Mesenchymal stem cell (in vitro differentiated cells and primary cell): Measurements from ENCODE around the gene FGFRL1. TPM values are rescaled to one million over a fixed set of nuclear protein-coding genes. Genes with fewer than 3 reads are reported as not detected.

ENCODE experiments used
- DNase-seq: peaks from one replicate; pipeline ENCODE4 v3.0.0-alpha.2; 2013
- H2AFZ ChIP-seq: one replicate; pipeline ENCODE4 v1.6.1; 2013; ENCODE audit warnings: low read depth, mild to moderate bottlenecking, control low read depth, inconsistent platforms, low read length, moderate library complexity
- H2AK5ac ChIP-seq: 2 replicates; pipeline ENCODE4 v1.6.1; 2013; ENCODE audit warnings: low read length, moderate library complexity, mild to moderate bottlenecking, inconsistent platforms; ENCODE audit not compliant: severe bottlenecking
- H2BK120ac ChIP-seq: one replicate; pipeline ENCODE4 v1.6.1; 2013; ENCODE audit warnings: low read depth, mild to moderate bottlenecking, inconsistent platforms, low read length, moderate library complexity
- H2BK12ac ChIP-seq, 2 experiments: one replicate each; pipeline ENCODE4 v1.6.1; 2013; ENCODE audit warnings: inconsistent platforms in 2 of 2, low read length in 2 of 2, mild to moderate bottlenecking in 2 of 2, moderate library complexity in 2 of 2, control low read depth in 1 of 2
- H2BK15ac ChIP-seq: one replicate; pipeline ENCODE4 v1.6.1; 2013; ENCODE audit warnings: mild to moderate bottlenecking, low read depth, inconsistent platforms; ENCODE audit not compliant: poor library complexity, severe bottlenecking
- H2BK5ac ChIP-seq: 2 replicates; pipeline ENCODE4 v1.6.1; 2013; ENCODE audit warnings: low read depth, mild to moderate bottlenecking, low read length, control low read depth, inconsistent platforms; ENCODE audit not compliant: poor library complexity, severe bottlenecking
- H3K14ac ChIP-seq, 2 experiments: one replicate each; pipeline ENCODE4 v1.6.1; 2013; ENCODE audit warnings: inconsistent platforms in 2 of 2, low read length in 2 of 2, control low read depth in 1 of 2, mild to moderate bottlenecking in 1 of 2, moderate library complexity in 1 of 2
- H3K18ac ChIP-seq, 2 experiments: one replicate each; pipeline ENCODE4 v1.6.1; 2013; ENCODE audit warnings: inconsistent platforms in 2 of 2, low read length in 2 of 2, control low read depth in 1 of 2, low read depth in 1 of 2, mild to moderate bottlenecking in 1 of 2
- H3K23ac ChIP-seq, 2 experiments: one replicate each; pipeline ENCODE4 v1.6.1; 2013; ENCODE audit warnings: inconsistent platforms in 2 of 2, low read length in 2 of 2, mild to moderate bottlenecking in 2 of 2, moderate library complexity in 2 of 2, control low read depth in 1 of 2
- H3K27ac ChIP-seq: 2 replicates; pipeline ENCODE4 v1.5.1; 2013; ENCODE audit warnings: mild to moderate bottlenecking, moderate library complexity, low read length, control low read depth, inconsistent platforms; ENCODE audit not compliant: poor library complexity, severe bottlenecking
- H3K27me3 ChIP-seq, 2 experiments: 2 replicates each; pipeline versions ENCODE4 v1.6.1 to v1.7.0; 2013; ENCODE audit warnings: low read length in 2 of 2, mild to moderate bottlenecking in 2 of 2, moderate library complexity in 2 of 2, control low read depth in 1 of 2, inconsistent platforms in 1 of 2; ENCODE audit not compliant: control insufficient read depth in 1 of 2, insufficient read depth in 1 of 2
- H3K36me3 ChIP-seq, 2 experiments: 2 replicates each; pipeline versions ENCODE4 v1.6.1 to v1.7.0; 2013; ENCODE audit warnings: low read length in 2 of 2, control low read depth in 1 of 2, inconsistent platforms in 1 of 2, low read depth in 1 of 2, mild to moderate bottlenecking in 1 of 2; ENCODE audit not compliant: insufficient read depth in 2 of 2, control insufficient read depth in 1 of 2
- H3K4ac ChIP-seq, 2 experiments: one replicate each; pipeline ENCODE4 v1.6.1; 2013; ENCODE audit warnings: inconsistent platforms in 2 of 2, low read length in 2 of 2, mild to moderate bottlenecking in 2 of 2, moderate library complexity in 2 of 2, control low read depth in 1 of 2, low read depth in 1 of 2
- H3K4me1 ChIP-seq: 2 replicates; pipeline ENCODE4 v1.6.1; 2013; ENCODE audit warnings: low read depth, low read length, control low read depth; ENCODE audit not compliant: control insufficient read depth, insufficient read depth
- H3K4me2 ChIP-seq: 2 replicates; pipeline ENCODE4 v1.6.1; 2013; ENCODE audit warnings: low read length, mild to moderate bottlenecking, inconsistent platforms; ENCODE audit not compliant: poor library complexity, severe bottlenecking
- H3K4me3 ChIP-seq, 2 experiments: 2 replicates each; pipeline versions ENCODE4 v1.5.1 to v1.7.0; 2013; ENCODE audit warnings: low read length in 2 of 2, mild to moderate bottlenecking in 2 of 2, control low read depth in 1 of 2, low read depth in 1 of 2; ENCODE audit not compliant: insufficient read depth in 1 of 2
- H3K79me1 ChIP-seq: replicated peaks from 2 replicates; pipeline ENCODE4 v1.6.1; 2013; ENCODE audit warnings: mild to moderate bottlenecking, control low read depth, low read length, inconsistent platforms; ENCODE audit not compliant: poor library complexity, severe bottlenecking
- H3K9ac ChIP-seq: 2 replicates; pipeline ENCODE4 v1.7.0; 2013; ENCODE audit warnings: mild to moderate bottlenecking, low read length, moderate library complexity
- H3K9me3 ChIP-seq: 2 replicates; pipeline ENCODE4 v1.7.0; 2013; ENCODE audit warnings: mild to moderate bottlenecking, low read length; ENCODE audit not compliant: control insufficient read depth
- H4K8ac ChIP-seq: one replicate; pipeline ENCODE4 v1.6.1; 2013; ENCODE audit warnings: inconsistent platforms, mild to moderate bottlenecking, low read length, moderate library complexity
- H4K91ac ChIP-seq: one replicate; pipeline ENCODE4 v1.6.1; 2013; ENCODE audit warnings: mild to moderate bottlenecking, low read length, inconsistent platforms
- WGBS: methylation state at CpG from one replicate; pipeline ENCODE4 v1.1.7; 2013; ENCODE audit warnings: mixed read lengths; 5-methylcytosine and 5-hydroxymethylcytosine counted together
- polyA plus RNA-seq, 2 experiments: library from polyadenylated mRNA; stranded (reverse); fragments of 200-250 nt; gene quantifications; one replicate each; pipeline ENCODE4 v1.2.3, GENCODE V29; 2013

FGFRL1 gene
- polyA plus RNA-seq (2013, experiment 1 of 2), result 23.4 TPM
- polyA plus RNA-seq (2013, experiment 2 of 2), result 23.1 TPM

GRCh38 chr4:1011022-1011665 lies at the start of gene FGFRL1:
Gene FGFRL1, plus strand, starts transcription at chr4:1011626. Its CDS starts 860 bp downstream, at chr4:1012486.
- Histone ChIP-seq H3K18ac (peak within 1 kb of the TSS; percentile 61 to 68), H3K4me3 (peak within 1 kb of the TSS; percentile 73 to 75), H3K27me3 (peaks cover 22 to 29% of the 10 kb centered on the region in 2 experiments), H4K91ac (no peak within 1 kb of the TSS), H3K9me3 (peaks cover 6% of the 10 kb centered on the region), H3K4ac (peak within 1 kb of the TSS in 1 of 2 experiments; percentile 67), H2BK120ac (peak within 1 kb of the TSS; percentile 92), H2BK15ac (peak within 1 kb of the TSS; percentile 95), H3K4me1 (peaks cover 54% of the 10 kb centered on the region), H2AK5ac (no peak within 1 kb of the TSS), H3K27ac (no peak within 1 kb of the TSS), H3K9ac (peak within 1 kb of the TSS; percentile 65), H3K4me2 (peak within 1 kb of the TSS; percentile 98), H4K8ac (no peak within 1 kb of the TSS), H2BK5ac (no peak within 1 kb of the TSS), H3K36me3 (peaks cover 3 to 38% of the 10 kb centered on the region in 2 experiments), H3K79me1 (peaks cover 31% of the 10 kb centered on the region), H3K23ac (peak within 1 kb of the TSS in 1 of 2 experiments; percentile 74), H3K14ac (peak within 1 kb of the TSS in 1 of 2 experiments; percentile 1), H2AFZ (peak within 1 kb of the TSS; percentile 46), H2BK12ac (peak within 1 kb of the TSS in 1 of 2 experiments; percentile 66)
- peak; percentile 88 for DNase-seq
- WGBS, result 2% methylated on average over 23 of the region's 89 CpGs

- no peak overlapping the region for H4K8ac ChIP-seq
- H3K79me1 ChIP-seq, result no peaks in the 10 kb centered on the region
- no peak overlapping the region for H3K4ac ChIP-seq
- H3K4me3 ChIP-seq, result no peak overlapping the region
- no peak overlapping the region for H2BK5ac ChIP-seq
- WGBS, result 96% methylated on average over 54 of the region's 54 CpGs
- no peaks in the 10 kb centered on the region for H3K9me3 ChIP-seq
- no peak for DNase-seq
- H2AFZ ChIP-seq, result no peak overlapping the region
- no peak overlapping the region for H2BK120ac ChIP-seq
- no peak overlapping the region for H3K4me2 ChIP-seq
- no peak overlapping the region for H3K18ac ChIP-seq
- no peak overlapping the region for H3K14ac ChIP-seq
- no peak overlapping the region for H3K27ac ChIP-seq
- peaks cover 15% of the 10 kb centered on the region for H3K4me1 ChIP-seq
- no peak overlapping the region for H2BK15ac ChIP-seq
- H3K36me3 ChIP-seq, result peaks cover 75 to 100% of the 10 kb centered on the region in 2 experiments
- H3K27me3 ChIP-seq, result no peaks in the 10 kb centered on the region
- H3K23ac ChIP-seq, result no peak overlapping the region
- H3K9ac ChIP-seq, result no peak overlapping the region
- no peak overlapping the region for H4K91ac ChIP-seq
- no peak overlapping the region for H2BK12ac ChIP-seq
- no peak overlapping the region for H2AK5ac ChIP-seq
Observed at GRCh38 chr4:962231-963208, 48.9 kb upstream of the FGFRL1 start.

- Histone ChIP-seq H3K23ac (no peak overlapping the region), H2AK5ac (no peak overlapping the region), H3K27ac (no peak overlapping the region), H3K9me3 (no peaks in the 10 kb centered on the region), H3K14ac (no peak overlapping the region), H2BK12ac (no peak overlapping the region), H2BK5ac (no peak overlapping the region), H3K79me1 (peaks cover 4% of the 10 kb centered on the region), H3K36me3 (peaks cover 67 to 99% of the 10 kb centered on the region in 2 experiments), H3K4me2 (no peak overlapping the region), H3K4me1 (peaks cover 21% of the 10 kb centered on the region), H2BK120ac (no peak overlapping the region), H2BK15ac (no peak overlapping the region), H3K4ac (no peak overlapping the region), H3K27me3 (no peaks in the 10 kb centered on the region), H4K8ac (no peak overlapping the region), H3K18ac (no peak overlapping the region), H2AFZ (no peak overlapping the region), H4K91ac (no peak overlapping the region), H3K4me3 (no peak overlapping the region), H3K9ac (no peak overlapping the region)
- DNase-seq, result no peak
- 95% methylated on average over 36 of the region's 39 CpGs for WGBS
Observed at GRCh38 chr4:963276-964225, 47.9 kb upstream of the FGFRL1 start.
